OCI-LY7 (cell line): Measurements from ENCODE around the gene SLC50A1. TPM values are rescaled to one million over a fixed set of nuclear protein-coding genes. Genes with fewer than 3 reads are reported as not detected.

Experiments used
- BruUV-seq: library from RNA; stranded (reverse); fragments of 400-500 nt; replicated peaks from 2 replicates; lab custom pipeline; 2021; lab: Mats Ljungman, UMichigan
- CTCF ChIA-PET: fragments of 300-600 bp; sonication (Branson Sonifier 250); formaldehyde crosslinking; loops from one replicate; lab custom pipeline; 2022; ENCODE audit warnings: antibody characterized with exemption; ENCODE audit not compliant: unreplicated experiment; lab: Charles Lee
- POLR2A ChIA-PET: fragments of 300-600 bp; sonication (Branson Sonifier 250); formaldehyde crosslinking; loops from one replicate; lab custom pipeline; 2022; ENCODE audit warnings: antibody characterized with exemption; lab: Charles Lee
- DNase-seq: peaks from one replicate; pipeline ENCODE4 v3.0.0-alpha.2; 2015; ENCODE audit warnings: low spot score
- H2AFZ ChIP-seq: fragments of 200-600 bp; sonication (generic), shearing (Covaris generic); 2 replicates; pipeline ENCODE4 v1.6.1; 2014; ENCODE audit warnings: mild to moderate bottlenecking, antibody characterized with exemption, low read length, moderate library complexity
- H3K27ac ChIP-seq: fragments of 200-600 bp; sonication (generic); 2 replicates; pipeline ENCODE4 v1.5.1; 2014; ENCODE audit warnings: mixed run types, low read depth, mild to moderate bottlenecking, moderate library complexity, low read length, inconsistent platforms; ENCODE audit not compliant: poor library complexity, severe bottlenecking
- H3K36me3 ChIP-seq: fragments of 200-600 bp; sonication (generic); 2 replicates; pipeline ENCODE4 v1.6.1; 2014; ENCODE audit warnings: mild to moderate bottlenecking, antibody characterized with exemption, low read length, moderate library complexity, mixed read lengths; ENCODE audit not compliant: insufficient read depth
- H3K4me1 ChIP-seq: fragments of 200-600 bp; sonication (generic); 2 replicates; pipeline ENCODE4 v1.5.1; 2014; ENCODE audit warnings: mild to moderate bottlenecking, low read length; ENCODE audit not compliant: insufficient read depth, poor library complexity, severe bottlenecking
- H3K4me2 ChIP-seq: fragments of 200-600 bp; sonication (generic); 2 replicates; pipeline ENCODE4 v1.6.1; 2014; ENCODE audit warnings: mild to moderate bottlenecking, low read length
- H3K4me3 ChIP-seq: fragments of 200-600 bp; sonication (generic); 2 replicates; pipeline ENCODE4 v1.5.1; 2014; ENCODE audit warnings: mild to moderate bottlenecking, low read depth, low read length; ENCODE audit not compliant: poor library complexity, severe bottlenecking
- H3K79me2 ChIP-seq: fragments of 200-600 bp; sonication (generic); 2 replicates; pipeline ENCODE4 v1.6.1; 2016; ENCODE audit warnings: low read depth, mild to moderate bottlenecking, low read length, moderate library complexity, mixed read lengths; ENCODE audit not compliant: insufficient read depth
- H3K9me2 ChIP-seq: fragments of 200-600 bp; sonication (generic); 2 replicates; pipeline ENCODE4 v1.6.1; 2016; ENCODE audit warnings: mild to moderate bottlenecking, low read length, mixed read lengths; ENCODE audit not compliant: insufficient read depth
- H3K9me3 ChIP-seq: fragments of 200-600 bp; sonication (generic); 2 replicates; pipeline ENCODE4 v1.6.1; 2014; ENCODE audit warnings: mild to moderate bottlenecking, mixed run types, low read length, mixed read lengths
- H4K20me1 ChIP-seq: fragments of 200-600 bp; sonication (generic); 2 replicates; pipeline ENCODE4 v1.6.1; 2014; ENCODE audit warnings: mild to moderate bottlenecking, antibody characterized with exemption, low read length, moderate library complexity, mixed read lengths; ENCODE audit not compliant: insufficient read depth
- CTCF ChIP-seq: fragments of 200-600 bp; sonication (generic); conservative IDR thresholded peaks from 2 replicates; pipeline ENCODE4 v1.5.1; 2014; ENCODE audit warnings: mild to moderate bottlenecking, antibody characterized with exemption, low read length, moderate library complexity, mixed read lengths
- EZH2phosphoT487 ChIP-seq: fragments of 200-600 bp; sonication (generic); IDR thresholded peaks from 2 replicates; pipeline ENCODE4 v1.6.1; 2018; ENCODE audit warnings: low read depth, borderline replicate concordance, mild to moderate bottlenecking, mixed run types, antibody characterized with exemption, low read length, moderate library complexity, mixed read lengths
- intact Hi-C: fragments of 100-400 bp; cut with micrococcal nuclease; formaldehyde crosslinking; loops from one replicate; pipeline ENCODE4 v1.10.0; 2022; ENCODE audit not compliant: unreplicated experiment
- total RNA-seq, 2 experiments: library from RNA; depleted of rRNA in 1 of 2; stranded (reverse); fragments of >200 nt in 1 of 2; shearing (Covaris generic) in 1 of 2; gene quantifications; 2 replicates each; pipeline ENCODE4 v1.2.3, GENCODE V29; 2014 to 2022

The SLC50A1 gene
- total RNA-seq, 2 experiments from 2014 or later = 12.3 to 46.1 TPM

GRCh38 chr1:155166051-155166470, 30.4 kb downstream of the SLC50A1 start:
- BruUV-seq = no TSS peak
- TF ChIP-seq EZH2phosphoT487 = no peak
- TF ChIP-seq CTCF = no peak
- peaks cover 18% of the 10 kb centered on the region; the same call in 1 of the 2 replicates for H3K36me3 ChIP-seq
- no peak overlapping the region for H2AFZ ChIP-seq
- H3K4me1 ChIP-seq = peaks cover 12% of the 10 kb centered on the region
- H3K4me2 ChIP-seq = no peak overlapping the region
- ChIA-PET POLR2A (interaction anchor here (0.6 kb wide), 2 partner anchors 109 to 132 kb away, joined by 4 to 5 read pairs; no protein-coding TSS in a partner anchor), CTCF (interaction anchor here (1.7 to 2.3 kb wide), 2 partner anchors 74 to 81 kb away, joined by 7 read pairs; no protein-coding TSS in a partner anchor)
- no peaks in the 10 kb centered on the region for H3K9me3 ChIP-seq
- no peaks in the 10 kb centered on the region for H3K79me2 ChIP-seq
- H4K20me1 ChIP-seq = no peaks in the 10 kb centered on the region
- intact Hi-C loops = no loop called here
- no peak overlapping the region for H3K27ac ChIP-seq
- no peak for DNase-seq
- H3K4me3 ChIP-seq = no peak overlapping the region
- no peaks in the 10 kb centered on the region for H3K9me2 ChIP-seq

GRCh38 chr1:155166471-155167165, 31.0 kb downstream of the SLC50A1 start:
- H3K4me2 ChIP-seq = peak overlapping the region; percentile 90
- no TSS peak for BruUV-seq
- POLR2A ChIA-PET = interaction anchor here (0.6 kb wide), 1 partner anchor 108 kb away, joined by 5 read pairs; no protein-coding TSS in a partner anchor
- H2AFZ ChIP-seq = peak overlapping the region; percentile 67
- no peaks in the 10 kb centered on the region for H4K20me1 ChIP-seq
- H3K4me1 ChIP-seq = peaks cover 15% of the 10 kb centered on the region
- intact Hi-C loops = loop anchor here (1.0 kb wide), 1 partner anchor 75 kb away; no protein-coding TSS in a partner anchor
- H3K27ac ChIP-seq = no peak overlapping the region
- no peaks in the 10 kb centered on the region for H3K9me3 ChIP-seq
- no peak for DNase-seq
- H3K36me3 ChIP-seq = peaks cover 18% of the 10 kb centered on the region; the same call in 1 of the 2 replicates
- CTCF ChIA-PET = interaction anchor here (0.6 to 2.3 kb wide), 5 partner anchors 75 to 81 kb away, joined by 4 to 10 read pairs (median 7); no protein-coding TSS in a partner anchor
- no peak for TF ChIP-seq EZH2phosphoT487
- TF ChIP-seq CTCF = no peak
- H3K4me3 ChIP-seq = peak overlapping the region; percentile 18
- H3K79me2 ChIP-seq = peaks cover 2% of the 10 kb centered on the region; the same call in 1 of the 2 replicates
- no peaks in the 10 kb centered on the region for H3K9me2 ChIP-seq
